BLaER1 treated with 17β-estradiol and CSF1 and Interleukin-3, amounts not matched to agents 10 nM and 100 nM (cell line): ENCODE data around the gene PSMD3.

Experiments used
- H3K27ac ChIP-seq, 11 experiments: shearing (Covaris generic); formaldehyde crosslinking; 2 replicates each; pipeline ENCODE4 v1.8.1; 2022
- H3K27me3 ChIP-seq, 11 experiments: shearing (Covaris generic); formaldehyde crosslinking; 2 replicates each; pipeline ENCODE4 v1.8.1; 2022
- H3K36me3 ChIP-seq, 11 experiments: shearing (Covaris generic); formaldehyde crosslinking; 2 replicates each; pipeline ENCODE4 v1.8.1; 2022
- H3K4me1 ChIP-seq, 10 experiments: shearing (Covaris generic); formaldehyde crosslinking; 2 replicates each; pipeline ENCODE4 v1.8.1; 2022
- H3K4me2 ChIP-seq, 11 experiments: shearing (Covaris generic); formaldehyde crosslinking; 2 replicates each; pipeline ENCODE4 v1.8.1; 2022
- H3K4me3 ChIP-seq, 10 experiments: shearing (Covaris generic); formaldehyde crosslinking; 2 replicates each; pipeline ENCODE4 v1.8.1; 2022
- H3K9ac ChIP-seq, 11 experiments: shearing (Covaris generic); formaldehyde crosslinking; 2 replicates each; pipeline ENCODE4 v1.8.1; 2022
- H3K9me3 ChIP-seq, 11 experiments: shearing (Covaris generic); formaldehyde crosslinking; replicated peaks in 1 of 11; 2 replicates each; pipeline ENCODE4 v1.8.1; 2022
- H4K20me1 ChIP-seq, 11 experiments: shearing (Covaris generic); formaldehyde crosslinking; 2 replicates each; pipeline ENCODE4 v1.8.1; 2022
- Cebpa-rat ChIP-seq, 11 experiments: shearing (Covaris generic); IDR thresholded peaks; 2 replicates each; pipeline ENCODE4 v1.8.1; 2022

The PSMD3 gene

GRCh38 chr17:40025991-40026815 is 45.6 kb downstream of the PSMD3 start:
- no peaks in the 10 kb centered on the region for H3K9me3 ChIP-seq
- H3K4me2 ChIP-seq = no peak overlapping the region
- H3K9ac ChIP-seq = peak overlapping the region in 2 of 11 experiments; percentile 14 to 26; a peak in 2 of 22 replicates
- H3K27ac ChIP-seq = no peak overlapping the region
- TF ChIP-seq Cebpa-rat (IDR thresholded peaks at IDR 0.05) = no peak
- peaks cover 0 to 10% (median 0%) of the 10 kb centered on the region in 11 experiments; a peak in 3 of 22 replicates for H4K20me1 ChIP-seq
- no peak overlapping the region for H3K4me3 ChIP-seq
- H3K4me1 ChIP-seq = peaks cover 4 to 26% (median 15%) of the 10 kb centered on the region in 10 experiments
- H3K36me3 ChIP-seq = peaks cover 92 to 100% (median 96%) of the 10 kb centered on the region in 11 experiments
- no peaks in the 10 kb centered on the region for H3K27me3 ChIP-seq

GRCh38 chr17:40026816-40027613 is 46.4 kb downstream of the PSMD3 start:
- Histone ChIP-seq H3K27ac (peak overlapping the region in 1 of 11 experiments; percentile 28; a peak in 1 of 22 replicates), H3K4me2 (no peak overlapping the region), H3K9me3 (no peaks in the 10 kb centered on the region), H3K36me3 (peaks cover 92 to 100% (median 96%) of the 10 kb centered on the region in 11 experiments), H3K27me3 (no peaks in the 10 kb centered on the region), H3K9ac (peak overlapping the region in 1 of 11 experiments; percentile 14; a peak in 1 of 22 replicates), H3K4me1 (peaks cover 5 to 26% (median 15%) of the 10 kb centered on the region in 10 experiments; a peak in 19 of 20 replicates), H4K20me1 (peaks cover 0 to 10% (median 0%) of the 10 kb centered on the region in 11 experiments; a peak in 3 of 22 replicates), H3K4me3 (no peak overlapping the region)
- TF ChIP-seq Cebpa-rat (IDR thresholded peaks at IDR 0.05) = no peak

GRCh38 chr17:40027614-40028012 is 47.0 kb downstream of the PSMD3 start:
- TF ChIP-seq Cebpa-rat (IDR thresholded peaks at IDR 0.05) = no peak
- no peak overlapping the region for H3K9ac ChIP-seq
- H3K4me2 ChIP-seq = no peak overlapping the region
- H4K20me1 ChIP-seq = peaks cover 0 to 14% (median 0%) of the 10 kb centered on the region in 11 experiments; a peak in 3 of 22 replicates
- H3K27me3 ChIP-seq = no peaks in the 10 kb centered on the region
- H3K4me1 ChIP-seq = peaks cover 0 to 29% (median 12%) of the 10 kb centered on the region in 10 experiments; a peak in 15 of 20 replicates
- no peaks in the 10 kb centered on the region for H3K9me3 ChIP-seq
- H3K36me3 ChIP-seq = peaks cover 92 to 100% (median 96%) of the 10 kb centered on the region in 11 experiments
- H3K27ac ChIP-seq = no peak overlapping the region
- H3K4me3 ChIP-seq = no peak overlapping the region

GRCh38 chr17:40028595-40028994 is 48.0 kb downstream of the PSMD3 start:
- no peak for TF ChIP-seq Cebpa-rat (IDR thresholded peaks at IDR 0.05)
- Histone ChIP-seq H3K9me3 (no peaks in the 10 kb centered on the region), H3K27me3 (no peaks in the 10 kb centered on the region), H3K4me3 (no peak overlapping the region), H3K36me3 (peaks cover 93 to 100% (median 97%) of the 10 kb centered on the region in 11 experiments), H3K9ac (no peak overlapping the region), H3K4me2 (no peak overlapping the region), H3K4me1 (peaks cover 0 to 29% (median 11%) of the 10 kb centered on the region in 10 experiments; a peak in 14 of 20 replicates), H4K20me1 (peaks cover 0 to 21% (median 0%) of the 10 kb centered on the region in 11 experiments; a peak in 3 of 22 replicates), H3K27ac (no peak overlapping the region)

GRCh38 chr17:40031706-40032105 is 51.1 kb downstream of the PSMD3 start:
- H3K36me3 ChIP-seq = peaks cover 92 to 99% (median 97%) of the 10 kb centered on the region in 11 experiments
- H3K9me3 ChIP-seq = no peaks in the 10 kb centered on the region
- H3K4me1 ChIP-seq = peaks cover 5 to 23% (median 11%) of the 10 kb centered on the region in 10 experiments; a peak in 18 of 20 replicates
- no peak for TF ChIP-seq Cebpa-rat (IDR thresholded peaks at IDR 0.05)
- peak overlapping the region in 4 of 11 experiments; percentile 13 to 32 (median 15); a peak in 4 of 22 replicates for H3K4me2 ChIP-seq
- H3K27me3 ChIP-seq = no peaks in the 10 kb centered on the region
- no peak overlapping the region for H3K27ac ChIP-seq
- no peak overlapping the region for H3K4me3 ChIP-seq
- H4K20me1 ChIP-seq = peaks cover 0 to 17% (median 0%) of the 10 kb centered on the region in 11 experiments; a peak in 6 of 22 replicates
- peak overlapping the region in 7 of 11 experiments; percentile 27 to 51 (median 30); a peak in 8 of 22 replicates for H3K9ac ChIP-seq

GRCh38 chr17:40032322-40033320 is 52.0 kb downstream of the PSMD3 start:
- Histone ChIP-seq H4K20me1 (peaks cover 0 to 10% (median 0%) of the 10 kb centered on the region in 11 experiments; a peak in 5 of 22 replicates), H3K27ac (no peak overlapping the region), H3K4me3 (no peak overlapping the region), H3K9me3 (no peaks in the 10 kb centered on the region), H3K4me1 (peaks cover 5 to 21% (median 11%) of the 10 kb centered on the region in 10 experiments; a peak in 18 of 20 replicates), H3K4me2 (no peak overlapping the region), H3K27me3 (no peaks in the 10 kb centered on the region), H3K36me3 (peaks cover 87 to 100% (median 98%) of the 10 kb centered on the region in 11 experiments), H3K9ac (peak overlapping the region in 3 of 11 experiments; percentile 11 to 24 (median 17); a peak in 4 of 22 replicates)
- no peak for TF ChIP-seq Cebpa-rat (IDR thresholded peaks at IDR 0.05)

GRCh38 chr17:40033339-40033738 is 52.7 kb downstream of the PSMD3 start:
- H3K27ac ChIP-seq = no peak overlapping the region
- H3K9me3 ChIP-seq = no peaks in the 10 kb centered on the region
- no peaks in the 10 kb centered on the region for H3K27me3 ChIP-seq
- H3K36me3 ChIP-seq = peaks cover 80 to 100% (median 93%) of the 10 kb centered on the region in 11 experiments
- no peak overlapping the region for H3K9ac ChIP-seq
- peaks cover 0 to 10% (median 0%) of the 10 kb centered on the region in 11 experiments; a peak in 5 of 22 replicates for H4K20me1 ChIP-seq
- peaks cover 5 to 21% (median 11%) of the 10 kb centered on the region in 10 experiments; a peak in 18 of 20 replicates for H3K4me1 ChIP-seq
- no peak overlapping the region for H3K4me3 ChIP-seq
- TF ChIP-seq Cebpa-rat (IDR thresholded peaks at IDR 0.05) = no peak
- H3K4me2 ChIP-seq = no peak overlapping the region
